GM18517 (cell line): ENCODE results near the gene ATP4B.

ENCODE experiments used
- ATAC-seq: cut with Tn5 transposase; IDR thresholded peaks from one replicate; pipeline ENCODE4 v1.9.1; 2021; ENCODE audit warnings: mild to moderate bottlenecking, moderate library complexity; ENCODE audit not compliant: unreplicated experiment

The ATP4B gene

GRCh38 chr13:113608967-113609533, 48.9 kb downstream of the ATP4B start:
- no peak for ATAC-seq

- no peak for ATAC-seq
Observed at GRCh38 chr13:113607889-113608635, 49.9 kb downstream of the ATP4B start.

- ATAC-seq, result no peak
Observed at GRCh38 chr13:113607056-113607888, 50.7 kb downstream of the ATP4B start.

GRCh38 chr13:113605866-113606438, 52.0 kb downstream of the ATP4B start:
- ATAC-seq, result no peak

- ATAC-seq, result no peak
Observed at GRCh38 chr13:113605461-113605860, 52.5 kb downstream of the ATP4B start.

GRCh38 chr13:113604186-113604585, 53.8 kb downstream of the ATP4B start:
- ATAC-seq, result no peak

GRCh38 chr13:113603116-113603710, 54.8 kb downstream of the ATP4B start:
- ATAC-seq, result no peak

GRCh38 chr13:113602291-113602988, 55.6 kb downstream of the ATP4B start:
- no peak for ATAC-seq

- ATAC-seq, result no peak
Observed at GRCh38 chr13:113601166-113602070, 56.6 kb downstream of the ATP4B start.

GRCh38 chr13:113599391-113599790, 58.6 kb downstream of the ATP4B start:
- no peak for ATAC-seq
